DMS153 (cell line): ENCODE results near the gene SLC18A3.
A peak's percentile ranks its signal among the peaks of the same experiment; 100 is the strongest.

Experiments used
- DNase-seq: peaks from one replicate; lab custom pipeline; 2025; lab: John Stamatoyannopoulos, UW

The SLC18A3 gene

GRCh38 chr10:49610114-49610457, at the start of gene SLC18A3:
Gene SLC18A3 (plus strand): TSS chr10:49610310. CDS start chr10:49610741, 431 bp downstream.
- no peak for DNase-seq

GRCh38 chr10:49560526-49560925, 49.6 kb upstream of the SLC18A3 start:
- no peak for DNase-seq

- DNase-seq: no peak
These were observed 47.2 kb upstream of the SLC18A3 start for GRCh38 chr10:49562893-49563292.

GRCh38 chr10:49564461-49565009, 45.6 kb upstream of the SLC18A3 start:
- no peak for DNase-seq

GRCh38 chr10:49567810-49568209, 42.3 kb upstream of the SLC18A3 start:
- DNase-seq: no peak

- DNase-seq: no peak
These were observed 41.9 kb upstream of the SLC18A3 start for GRCh38 chr10:49568235-49568634.

- DNase-seq: no peak
These were observed 41.0 kb upstream of the SLC18A3 start for GRCh38 chr10:49569031-49569631.

- DNase-seq: peak; percentile 71
These were observed 38.7 kb upstream of the SLC18A3 start for GRCh38 chr10:49571388-49571787.

GRCh38 chr10:49572594-49573114, 37.5 kb upstream of the SLC18A3 start:
- no peak for DNase-seq

- DNase-seq: no peak
These were observed 34.5 kb upstream of the SLC18A3 start for GRCh38 chr10:49575489-49576072.

- DNase-seq: no peak
These were observed 32.8 kb upstream of the SLC18A3 start for GRCh38 chr10:49577182-49577925.

GRCh38 chr10:49578392-49578791, 31.7 kb upstream of the SLC18A3 start:
- DNase-seq: no peak

GRCh38 chr10:49579621-49580020, 30.5 kb upstream of the SLC18A3 start:
- no peak for DNase-seq

- DNase-seq: no peak
These were observed 24.7 kb upstream of the SLC18A3 start for GRCh38 chr10:49585387-49585786.

- no peak for DNase-seq
These were observed 22.1 kb upstream of the SLC18A3 start for GRCh38 chr10:49587981-49588380.

- peak; percentile 39 for DNase-seq
These were observed 17.2 kb upstream of the SLC18A3 start for GRCh38 chr10:49592726-49593563.

- no peak for DNase-seq
These were observed 16.6 kb upstream of the SLC18A3 start for GRCh38 chr10:49593564-49593875.

- no peak for DNase-seq
These were observed 16.1 kb upstream of the SLC18A3 start for GRCh38 chr10:49593998-49594397.

GRCh38 chr10:49594594-49594993, 15.5 kb upstream of the SLC18A3 start:
- peak; percentile 31 for DNase-seq

- DNase-seq: no peak
These were observed 15.0 kb upstream of the SLC18A3 start for GRCh38 chr10:49595003-49595712.

- DNase-seq: no peak
These were observed 14.2 kb upstream of the SLC18A3 start for GRCh38 chr10:49595713-49596492.
